K562 treated with DMSO at 1 percent for 12 hours (cell line): ENCODE measurements around the gene UNC119B. TPM values are rescaled to one million over a fixed set of nuclear protein-coding genes. Genes with fewer than 3 reads are reported as not detected.

Experiments
- total RNA-seq: library from RNA; unstranded; fragments of 300-600 nt; gene quantifications from 2 replicates; pipeline ENCODE4 v1.2.3, GENCODE V29; 2022; ENCODE audit not compliant: insufficient read depth

Gene UNC119B
- total RNA-seq = 17.5 and 28.4 TPM in 2 replicates

GRCh38 chr12:120710031-120710804 is at the start of gene UNC119B:
Gene UNC119B (plus strand): TSS chr12:120710458. CDS start chr12:120710475, 17 bp downstream.

GRCh38 chr12:120686690-120687577 is 23.3 kb upstream of the UNC119B start, which contains the start of gene MLEC:
Gene MLEC (plus strand): TSS chr12:120687149. CDS start chr12:120687297, 148 bp downstream.

GRCh38 chr12:120725659-120726509 is 15.6 kb downstream of the UNC119B start, which contains the start of gene ACADS:
Gene ACADS (plus strand): TSS chr12:120725826. CDS start chr12:120725886, 60 bp downstream.

Other genes with a start within 250 kb of the UNC119B start
- gene SRSF9, start 240.7 kb upstream of the UNC119B start, total RNA-seq = 200 and 213 TPM in 2 replicates
- gene DYNLL1, start 214.3 kb upstream of the UNC119B start, total RNA-seq = 529 and 566 TPM in 2 replicates
- gene COQ5, start 181.3 kb upstream of the UNC119B start, total RNA-seq = 32.7 and 34.1 TPM in 2 replicates
- 110 and 186 TPM in 2 replicates for gene RNF10, start 176.1 kb upstream of the UNC119B start, total RNA-seq
- gene POP5, start 129.1 kb upstream of the UNC119B start, total RNA-seq = 62.8 and 71.8 TPM in 2 replicates
- not detected in 2 replicates for gene CABP1, start 69.8 kb upstream of the UNC119B start, total RNA-seq
- gene MLEC, start 23.3 kb upstream of the UNC119B start, total RNA-seq = 18.8 and 63.9 TPM in 2 replicates
- 28.7 and 28.9 TPM in 2 replicates for gene ACADS, start 15.4 kb downstream of the UNC119B start, total RNA-seq
- gene SPPL3, start 193.9 kb downstream of the UNC119B start, total RNA-seq = 14.5 and 24.3 TPM in 2 replicates